Adrenal gland (tissue), 12 donors: ENCODE results near the gene SORBS1. TPM values are rescaled to one million over a fixed set of nuclear protein-coding genes. Genes with fewer than 3 reads are reported as not detected.

Source experiments
- DNase-seq, 7 donors: peaks; one replicate each; pipeline ENCODE4 v3.0.0-alpha.2; 2019 to 2020
- H3K27ac ChIP-seq, 5 donors: fragments of 200-600 bp; sonication (generic) in 4 of 5; 1 replicate in 3 of 5; 2 replicates in 2 of 5; pipeline versions ENCODE4 v1.5.1 to v1.8.0; 2016 to 2020; ENCODE audit warnings: mild to moderate bottlenecking in 1 of 5
- H3K27me3 ChIP-seq: fragments of 200-600 bp; 2 replicates; pipeline ENCODE4 v1.8.0; 2021
- H3K36me3 ChIP-seq, 2 donors: fragments of 200-600 bp; replicated peaks in 1 of 2; 1 replicate in 1 of 2; 2 replicates in 1 of 2; pipeline versions ENCODE4 v1.5.1 to v1.8.0; 2018 to 2022
- H3K4me1 ChIP-seq, 2 donors: fragments of 200-600 bp; replicated peaks in 1 of 2; 1 replicate in 1 of 2; 2 replicates in 1 of 2; pipeline versions ENCODE4 v1.5.1 to v1.8.0; 2018 to 2021
- H3K4me3 ChIP-seq, 4 donors: fragments of 200-600 bp; sonication (generic) in 3 of 4; one replicate each; pipeline ENCODE4 v1.5.1; 2016 to 2018
- H3K9me3 ChIP-seq, 3 donors: fragments of 200-600 bp; sonication (generic) in 1 of 3; replicated peaks in 1 of 3; 1 replicate in 2 of 3; 2 replicates in 1 of 3; pipeline versions ENCODE4 v1.5.1 to v1.8.0; 2016 to 2021
- CTCF ChIP-seq, 6 experiments: fragments of 450-650 bp in 4 of 6; fragments of 200-600 bp in 2 of 6; sonication (generic) in 1 of 6; IDR thresholded peaks; 1 replicate in 5 of 6; 2 replicates in 1 of 6; pipeline versions ENCODE4 v1.5.1 to v1.8.0; 2016 to 2021; ENCODE audit warnings: antibody characterized with exemption in 6 of 6, mild to moderate bottlenecking in 2 of 6, moderate library complexity in 1 of 6
- POLR2A ChIP-seq, 2 donors: fragments of 450-650 bp; IDR thresholded peaks; one replicate each; pipeline ENCODE4 v1.6.1; 2017; ENCODE audit warnings: antibody characterized with exemption in 2 of 2, mild to moderate bottlenecking in 2 of 2, moderate library complexity in 1 of 2
- WGBS, 4 donors: extraction: QIAGEN DNeasy Blood & Tissue Kit in 2 of 4; methylation state at CpG; one replicate each; pipeline versions ENCODE4 v1.1.5 to v1.1.7; 2013 to 2017; 5-methylcytosine and 5-hydroxymethylcytosine counted together
- intact Hi-C, 2 donors: fragments of 100-400 bp; cut with DNase I; formaldehyde crosslinking; loops; one replicate each; pipeline versions ENCODE4 v1.14.1 to v1.15.0; 2022 to 2023
- polyA plus RNA-seq, 3 donors: library from polyadenylated mRNA; stranded (reverse); fragments of 200-250 nt in 2 of 3; fragments of 350-450 nt in 1 of 3; fragmentation: Illumina TruSeq in 1 of 3; extraction: RNeasy Lipid Tissue Mini Kit (QIAGEN cat#74804) in 1 of 3; gene quantifications; one replicate each; pipeline ENCODE4 v1.2.3, GENCODE V29; 2013 to 2014
- total RNA-seq, 9 donors: library from RNA; depleted of rRNA in 4 of 9; stranded (reverse); fragments of >200 nt in 4 of 9; fragments of 120-200 nt in 1 of 9; fragmentation: NEBNext Ultra II Directional in 1 of 9; extraction: Animal tissue kit (Norgen Biotek cat#: 25700) in 1 of 9; gene quantifications; one replicate each; pipeline versions ENCODE4 v1.1.0 to v1.2.4, GENCODE V29; 2013 to 2023
- donor health status: healthy with polysubstance abuse.
- donor health status: Bipolar disorder and iron deficiency.
- donor health status: DM: yes; HTN: yes; CAD: no.
- donor health status: DM: no; HTN: no; CAD: no.
- donor health status: DM: no; HTN: no; CAD: no.
- donor health status: DM: yes; HTN: yes; CAD: no.

SORBS1 gene
- total and polyA plus RNA-seq, 12 donors = 9.5 to 43.4 (median 19.0) TPM

- Histone ChIP-seq H3K36me3 (no peaks in the 10 kb centered on the region), H3K4me3 (peak overlapping the region in 2 of 4 donors; percentile 38 to 94), H3K27ac (peak overlapping the region in 3 of 5 donors; percentile 12 to 80 (median 20)), H3K27me3 (no peaks in the 10 kb centered on the region), H3K9me3 (no peaks in the 10 kb centered on the region), H3K4me1 (peaks cover 0 to 4% of the 10 kb centered on the region in 2 donors)
- 74 to 79% (median 76%) methylated on average over 12 of the region's 12 CpGs for WGBS, 4 donors
- DNase-seq = no peak
- intact Hi-C loops = no loop called here
- TF ChIP-seq POLR2A (IDR thresholded peaks at IDR 0.05) (no peak), CTCF (IDR thresholded peaks at IDR 0.05) (no peak)
These were observed 271.9 kb downstream of the SORBS1 start for GRCh38 chr10:95289003-95289920.

- no peak for TF ChIP-seq POLR2A (IDR thresholded peaks at IDR 0.05)
- TF ChIP-seq CTCF (IDR thresholded peaks at IDR 0.05) = no peak
- H3K4me3 ChIP-seq = no peak overlapping the region
- peaks cover 0 to 4% of the 10 kb centered on the region in 2 donors for H3K4me1 ChIP-seq
- DNase-seq = no peak
- intact Hi-C loops = no loop called here
- no peak overlapping the region for H3K27ac ChIP-seq
- H3K27me3 ChIP-seq = no peaks in the 10 kb centered on the region
- H3K36me3 ChIP-seq = no peaks in the 10 kb centered on the region
- H3K9me3 ChIP-seq = no peaks in the 10 kb centered on the region
- WGBS, 4 donors = 81 to 87% (median 83%) methylated on average over 1 of the region's 1 CpG
These were observed 272.9 kb downstream of the SORBS1 start for GRCh38 chr10:95288303-95288702.

DNA sequence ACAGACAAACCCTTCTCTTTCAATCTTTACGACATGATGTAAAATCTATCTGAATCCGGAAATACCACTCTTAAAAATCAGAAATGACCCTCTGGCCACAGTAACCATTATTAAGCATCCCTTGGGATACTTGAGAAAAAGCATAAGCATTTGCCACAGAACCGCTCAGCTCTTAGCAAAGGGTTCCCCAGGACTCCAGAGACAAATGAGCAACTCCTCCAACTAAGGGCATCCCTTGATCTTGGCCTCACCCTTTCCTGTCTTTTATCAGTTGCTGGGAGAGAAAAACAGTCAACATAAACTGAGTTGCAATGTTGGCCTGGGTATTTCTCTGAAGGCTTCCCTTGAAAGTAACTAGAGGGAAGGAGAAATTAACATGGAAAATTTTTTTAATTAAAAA, 273.9 kb downstream of the SORBS1 start:
- Histone ChIP-seq H3K4me1 (peaks cover 0 to 4% of the 10 kb centered on the region in 2 donors), H3K27me3 (no peaks in the 10 kb centered on the region), H3K4me3 (no peak overlapping the region), H3K9me3 (no peaks in the 10 kb centered on the region), H3K27ac (no peak overlapping the region), H3K36me3 (no peaks in the 10 kb centered on the region)
- intact Hi-C loops = no loop called here
- 44 to 75% (median 51%) methylated on average over 3 of the region's 3 CpGs for WGBS, 4 donors
- no peak for DNase-seq
- no peak for TF ChIP-seq POLR2A (IDR thresholded peaks at IDR 0.05)
- TF ChIP-seq CTCF (IDR thresholded peaks at IDR 0.05) = no peak

DNA sequence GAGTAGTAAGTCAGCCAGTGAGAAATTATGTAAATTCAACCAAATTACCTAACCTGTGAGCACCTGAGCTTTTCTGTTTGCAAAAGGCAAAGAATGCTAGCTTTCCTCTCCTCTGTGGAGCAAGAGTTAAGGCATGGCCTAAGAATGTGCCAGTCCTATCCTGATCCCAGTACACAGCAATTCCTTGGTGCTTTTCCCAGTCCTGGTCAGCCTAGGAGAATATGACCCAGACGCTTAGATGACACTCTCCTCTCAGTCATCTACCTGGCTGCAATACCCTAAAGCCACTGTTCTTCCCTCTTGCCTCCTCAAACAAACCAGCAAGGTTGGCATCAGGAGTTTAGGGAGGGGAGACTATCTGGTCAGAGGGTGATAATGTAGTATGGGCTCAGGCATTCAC, 274.5 kb downstream of the SORBS1 start:
- no peak overlapping the region for H3K27ac ChIP-seq
- 79 to 100% (median 84%) methylated on average over 1 of the region's 1 CpG for WGBS, 4 donors
- no peaks in the 10 kb centered on the region for H3K36me3 ChIP-seq
- intact Hi-C loops = no loop called here
- no peak for DNase-seq
- H3K27me3 ChIP-seq = no peaks in the 10 kb centered on the region
- peaks cover 0 to 4% of the 10 kb centered on the region in 2 donors for H3K4me1 ChIP-seq
- H3K4me3 ChIP-seq = no peak overlapping the region
- no peak for TF ChIP-seq POLR2A (IDR thresholded peaks at IDR 0.05)
- no peak for TF ChIP-seq CTCF (IDR thresholded peaks at IDR 0.05)
- H3K9me3 ChIP-seq = no peaks in the 10 kb centered on the region
